Activated CD8-positive, alpha-beta memory T cell treated with anti-CD3 and anti-CD28 coated beads, Interleukin-2, amount 50 U/mL, for 24 hours (primary cell): ENCODE measurements around the gene CDK5.
"Not testable (repeated sequence)": the region's sequence is repeated elsewhere in the genome, so short reads cannot be mapped to it uniquely, and the experiment has no call there.

ENCODE experiments used
- DNase-seq: peaks from one replicate; pipeline ENCODE4 v3.0.0-alpha.2; 2020; ENCODE audit errors: extremely low read depth

CDK5 gene

DNA sequence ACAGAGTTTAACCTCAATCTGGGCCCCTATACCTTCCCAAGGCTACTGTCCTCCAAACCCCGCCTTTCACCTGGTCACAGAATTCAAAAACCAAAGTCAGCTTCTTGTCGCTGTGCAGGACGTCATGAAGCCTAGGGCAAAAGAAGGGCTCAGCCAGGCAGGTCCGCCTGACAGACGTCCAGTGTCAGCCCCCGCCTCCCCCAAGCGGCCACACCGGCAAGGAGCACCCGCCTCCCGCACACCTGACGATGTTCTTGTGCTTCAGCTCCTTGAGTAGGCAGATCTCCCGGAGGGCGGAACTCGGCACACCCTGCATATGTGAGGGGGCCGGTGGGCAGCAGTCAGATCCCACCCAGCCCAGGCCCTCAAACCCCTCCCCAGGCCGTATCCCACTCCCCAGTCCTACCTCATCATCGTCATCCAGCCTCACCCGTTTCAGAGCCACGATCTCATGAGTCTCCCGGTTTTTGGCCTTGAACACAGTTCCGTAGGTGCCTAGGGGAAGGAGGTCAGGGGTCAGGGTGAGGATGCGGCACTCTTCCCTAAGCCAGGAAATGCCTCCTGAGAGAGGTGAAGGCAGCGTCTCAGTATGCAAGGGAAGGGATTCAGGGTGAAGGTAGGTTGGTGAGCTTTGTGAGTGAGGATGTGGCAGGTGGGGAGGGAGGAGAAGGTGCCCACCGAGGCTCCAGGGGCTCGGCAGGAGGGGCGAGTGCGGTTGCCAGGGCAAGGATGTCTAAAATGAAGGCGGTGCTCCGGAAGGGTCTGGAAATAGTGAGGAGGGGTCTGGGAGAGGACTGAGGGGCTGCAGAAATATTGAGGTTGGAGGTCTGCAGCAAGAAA, 811 bp downstream of the CDK5 start:
- no peak for DNase-seq

DNA sequence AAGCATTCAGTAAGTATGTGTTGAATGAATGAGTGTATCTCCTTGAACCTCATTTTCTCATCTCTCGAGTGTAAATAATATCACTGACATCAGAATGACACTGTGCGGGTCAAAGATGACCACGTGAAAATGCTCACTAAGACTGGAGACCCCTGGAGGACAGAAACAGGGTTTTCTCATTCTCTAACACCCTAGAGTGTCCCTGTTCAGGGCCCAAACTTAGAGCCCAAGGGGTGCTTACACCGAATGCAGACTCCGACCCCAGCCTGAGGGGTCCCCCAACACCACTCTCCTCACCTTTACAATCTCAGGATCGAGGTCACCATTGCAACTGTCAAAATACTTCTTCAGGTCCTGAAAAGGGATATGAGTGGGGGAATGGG, 1.4 kb downstream of the CDK5 start:
- no peak for DNase-seq

DNA sequence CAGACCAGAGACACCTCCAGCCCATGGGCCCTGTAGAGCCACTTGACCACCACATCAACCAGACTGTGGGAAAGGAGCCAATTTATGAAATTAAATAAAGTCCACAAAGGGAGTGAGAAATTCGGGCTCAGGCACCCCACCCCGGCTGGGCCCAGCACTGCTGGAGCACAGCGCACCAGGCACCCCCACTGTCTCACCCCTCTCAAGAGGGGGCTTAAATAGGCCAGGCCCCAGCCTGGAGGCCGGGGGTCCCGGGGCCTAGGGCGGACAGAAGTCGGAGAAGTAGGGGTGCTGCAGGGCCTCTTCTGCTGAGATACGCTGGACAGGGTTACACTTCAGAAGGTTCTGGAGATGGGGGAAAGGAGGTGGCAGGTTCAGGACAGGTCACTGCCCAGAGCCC, 3.9 kb downstream of the CDK5 start:
- DNase-seq: no peak

DNA sequence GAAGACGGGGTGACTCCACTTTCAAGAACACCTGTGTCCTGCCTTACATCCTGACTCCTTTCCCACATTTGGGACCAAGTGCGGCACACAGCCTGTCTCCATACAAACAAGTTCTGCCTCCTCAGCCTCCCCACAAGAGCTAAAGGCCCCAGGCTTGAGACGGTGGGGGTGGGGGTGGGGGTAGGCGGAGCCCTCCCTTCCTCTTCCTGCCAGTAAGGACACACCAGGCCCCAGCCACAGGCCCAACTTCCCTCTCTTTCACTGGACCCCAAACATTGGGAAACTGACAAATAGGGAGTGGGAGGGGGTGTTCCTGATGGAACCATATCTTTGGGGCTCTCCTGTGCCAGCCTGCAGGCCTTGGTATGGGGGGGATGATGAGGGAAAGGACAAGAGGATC, 4.6 kb downstream of the CDK5 start:
- DNase-seq: no peak

DNA sequence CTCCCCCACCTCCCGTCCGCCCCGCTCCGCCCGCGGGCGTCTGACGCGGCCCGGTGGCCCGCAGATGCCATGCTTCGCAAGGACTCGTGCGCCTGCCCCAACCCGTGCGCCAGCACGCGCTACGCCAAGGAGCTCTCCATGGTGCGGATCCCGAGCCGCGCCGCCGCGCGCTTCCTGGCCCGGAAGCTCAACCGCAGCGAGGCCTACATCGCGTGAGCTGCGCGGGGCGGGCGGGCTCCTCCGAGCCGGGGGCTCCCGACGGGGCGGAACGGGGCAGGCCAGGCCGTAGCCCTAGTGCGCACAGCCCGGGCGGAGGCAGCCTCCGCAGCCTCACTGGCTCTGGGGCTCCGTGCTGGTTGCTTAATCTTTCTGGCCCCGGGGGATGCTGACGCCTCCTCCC, 6.6 kb downstream of the CDK5 start:
- DNase-seq: no peak

- DNase-seq: no peak
These were observed 8.7 kb downstream of the CDK5 start for GRCh38 chr7:151048911-151049463.

DNA sequence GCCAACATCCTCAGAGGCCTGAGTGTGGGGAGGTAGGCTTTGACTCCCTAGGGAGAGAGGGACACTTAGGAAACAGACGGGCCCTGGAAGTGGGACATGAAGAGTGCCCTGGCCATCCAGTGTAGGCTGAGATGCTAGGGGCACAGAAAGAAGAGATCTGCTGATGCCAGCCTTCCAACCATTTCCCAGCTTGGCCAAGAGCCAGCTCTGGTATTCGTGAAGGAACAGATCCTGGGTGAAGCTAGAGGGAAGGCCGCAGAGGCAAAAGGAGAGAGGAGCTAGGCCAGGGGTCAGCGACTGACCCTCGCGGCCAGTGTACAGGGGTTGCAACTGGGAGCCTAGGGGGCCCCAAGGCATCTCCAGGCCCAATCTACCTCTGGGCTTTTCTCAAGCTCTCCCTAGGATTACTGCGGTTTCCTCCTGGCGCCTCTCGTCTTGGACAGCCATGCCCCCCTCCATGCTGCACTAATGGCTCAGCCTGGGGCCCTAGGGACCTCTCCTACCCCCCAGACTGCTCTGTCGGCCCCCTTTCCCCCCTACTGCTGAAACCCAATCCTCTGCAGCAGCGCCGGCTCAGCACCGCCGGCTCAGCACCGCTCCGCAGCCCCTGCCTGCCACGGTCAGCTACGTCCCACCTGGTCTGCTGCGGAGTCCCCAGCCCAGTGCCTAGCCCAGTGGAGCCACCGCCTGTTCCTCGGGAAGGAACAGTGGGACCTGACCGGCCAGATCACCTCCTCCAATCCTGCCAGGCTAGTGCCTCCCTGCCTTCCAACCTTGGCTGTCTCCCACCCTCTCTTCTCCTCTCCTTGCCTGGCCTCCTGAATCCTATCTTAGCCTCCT, 9.5 kb downstream of the CDK5 start, which contains the start of gene ASIC3:
Gene ASIC3 (plus strand): TSS at position 556 of the 840 bp plus-strand sequence. CDS start 355 bp downstream, outside the sequence.
- no peak for DNase-seq

- no peak for DNase-seq
These were observed 10.8 kb downstream of the CDK5 start for GRCh38 chr7:151046603-151047573.

- no peak for DNase-seq
These were observed 11.7 kb downstream of the CDK5 start for GRCh38 chr7:151045967-151046366.

DNA sequence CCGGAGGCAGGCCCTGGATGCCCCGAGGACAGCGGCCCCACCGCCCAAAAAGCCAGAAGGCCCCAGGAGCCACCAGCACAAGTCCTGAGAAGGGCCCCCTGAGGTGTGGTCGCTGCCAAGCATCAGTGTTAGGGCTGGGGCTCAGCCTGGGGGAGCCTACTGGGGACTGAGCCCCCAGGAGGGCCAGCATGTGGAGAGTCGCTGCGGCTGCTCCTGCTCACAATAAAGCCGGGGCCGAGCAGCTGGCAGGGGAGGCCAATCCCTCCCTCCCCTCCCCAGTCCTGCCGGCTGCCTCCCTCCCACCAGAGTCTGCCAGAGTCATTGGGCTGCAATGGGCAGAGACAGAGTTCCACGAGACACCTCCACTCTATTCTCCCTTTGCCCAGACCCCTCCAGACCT, 12.4 kb downstream of the CDK5 start:
- no peak for DNase-seq

DNA sequence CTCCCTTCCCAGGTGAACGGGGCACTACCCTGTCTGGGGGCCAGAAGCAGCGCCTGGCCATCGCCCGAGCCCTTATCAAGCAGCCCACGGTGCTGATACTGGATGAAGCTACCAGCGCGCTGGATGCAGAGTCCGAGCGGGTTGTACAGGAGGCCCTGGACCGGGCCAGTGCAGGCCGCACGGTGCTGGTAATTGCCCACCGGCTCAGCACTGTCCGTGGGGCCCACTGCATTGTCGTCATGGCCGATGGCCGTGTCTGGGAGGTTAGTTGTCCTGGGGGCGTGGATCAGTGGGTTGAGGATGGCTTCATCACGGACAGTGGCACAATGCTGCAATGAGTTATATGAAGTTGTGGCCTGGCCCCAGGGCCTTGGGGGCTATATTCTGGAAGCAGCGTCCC, 13.7 kb downstream of the CDK5 start:
- DNase-seq: no peak

DNA sequence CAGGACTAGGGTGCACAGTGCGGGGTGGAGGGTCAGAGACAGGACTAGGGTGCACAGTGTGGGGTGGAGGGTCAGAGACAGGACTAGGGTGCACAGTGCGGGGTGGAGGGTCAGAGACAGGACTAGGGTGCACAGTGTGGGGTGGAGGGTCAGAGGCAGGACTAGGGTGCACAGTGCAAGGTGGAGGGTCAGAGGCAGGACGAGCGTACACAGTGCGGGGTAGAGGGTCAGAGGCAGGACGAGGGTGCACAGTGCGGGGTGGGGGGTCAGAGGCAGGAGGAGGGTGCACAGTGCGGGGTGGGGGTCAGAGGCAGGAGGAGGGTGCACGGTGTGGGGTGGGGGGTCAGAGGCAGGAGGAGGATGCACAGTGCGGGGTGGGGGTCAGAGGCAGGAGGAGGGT, 14.2 kb downstream of the CDK5 start:
- DNase-seq: not testable (repeated sequence)

GRCh38 chr7:151040616-151041375, 16.9 kb downstream of the CDK5 start:
- DNase-seq: no peak

GRCh38 chr7:151039850-151040548, 17.7 kb downstream of the CDK5 start:
- DNase-seq: no peak

- DNase-seq: no peak
These were observed 18.5 kb downstream of the CDK5 start for GRCh38 chr7:151038951-151039849.

DNA sequence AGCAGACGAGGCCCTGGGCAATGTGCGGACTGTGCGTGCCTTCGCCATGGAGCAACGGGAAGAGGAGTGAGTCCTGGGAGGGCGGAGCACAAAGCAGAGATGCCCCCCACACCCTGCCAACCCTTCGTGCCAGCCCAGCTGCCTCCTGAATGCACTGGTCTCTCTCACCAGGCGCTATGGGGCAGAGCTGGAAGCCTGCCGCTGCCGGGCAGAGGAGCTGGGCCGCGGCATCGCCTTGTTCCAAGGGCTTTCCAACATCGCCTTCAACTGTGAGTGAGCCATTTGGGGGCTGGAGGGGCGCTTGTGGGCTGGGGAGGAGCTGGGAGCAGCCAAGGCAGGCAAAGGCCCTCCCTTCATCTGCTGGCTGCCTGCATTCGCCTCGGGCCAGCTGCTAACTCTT, 21.8 kb downstream of the CDK5 start:
- DNase-seq: no peak

DNA sequence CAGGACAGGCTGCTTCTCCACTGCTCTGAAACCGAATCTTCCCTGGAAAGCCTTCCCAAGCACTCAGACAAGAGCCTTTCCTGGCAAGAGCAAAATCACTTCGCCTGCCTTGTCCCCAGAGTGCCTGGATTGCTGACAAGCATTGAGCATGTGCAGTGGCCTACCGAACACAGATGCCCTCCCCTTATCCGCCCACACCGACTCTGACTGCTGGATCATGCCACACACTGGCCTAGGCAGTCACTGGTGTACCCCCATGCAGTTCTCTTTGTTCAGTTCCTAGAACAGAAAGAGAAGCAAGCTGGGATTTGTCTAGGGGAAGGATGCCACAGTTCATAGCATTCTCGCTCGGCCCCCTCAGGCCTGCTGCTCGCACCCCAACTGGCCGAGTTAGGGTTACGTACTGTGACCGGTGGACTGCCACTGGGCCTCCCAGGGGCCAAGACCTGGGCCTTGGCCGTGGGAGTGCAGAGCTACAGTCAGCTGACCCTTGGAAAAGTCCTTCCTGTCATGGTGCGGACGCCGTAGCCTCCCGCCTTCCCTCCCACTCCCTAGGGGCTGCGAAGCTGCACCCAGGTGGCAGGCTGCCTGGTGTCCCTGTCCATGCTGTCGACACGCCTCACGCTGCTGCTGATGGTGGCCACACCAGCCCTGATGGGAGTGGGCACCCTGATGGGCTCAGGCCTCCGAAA, 22.5 kb downstream of the CDK5 start:
- DNase-seq: no peak

DNA sequence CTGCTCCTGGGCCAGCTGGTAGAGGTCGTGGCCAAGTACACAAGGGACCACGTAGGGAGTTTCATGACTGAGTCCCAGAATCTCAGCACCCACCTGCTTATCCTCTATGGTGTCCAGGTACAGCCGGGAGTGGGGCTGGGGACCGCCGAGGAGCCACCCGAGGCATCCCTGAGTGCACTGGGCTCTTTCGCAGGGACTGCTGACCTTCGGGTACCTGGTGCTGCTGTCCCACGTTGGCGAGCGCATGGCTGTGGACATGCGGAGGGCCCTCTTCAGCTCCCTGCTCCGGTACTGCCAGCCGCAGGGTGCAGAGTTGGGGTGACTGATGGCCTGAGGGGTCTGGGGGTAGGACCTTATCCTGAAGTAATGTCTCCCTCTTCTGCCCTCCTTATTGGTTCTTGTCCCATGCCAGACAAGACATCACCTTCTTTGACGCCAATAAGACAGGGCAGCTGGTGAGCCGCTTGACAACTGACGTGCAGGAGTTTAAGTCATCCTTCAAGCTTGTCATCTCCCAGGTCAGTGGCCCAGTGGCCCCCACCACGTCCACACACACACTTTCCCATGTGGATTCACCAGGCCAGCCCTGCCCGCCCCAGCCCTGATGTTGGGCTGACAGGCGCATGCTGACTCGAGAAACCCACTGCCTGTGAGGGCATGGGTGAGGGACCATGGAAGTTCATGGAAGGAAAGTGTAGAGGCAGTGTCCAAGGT, 23.2 kb downstream of the CDK5 start:
- no peak for DNase-seq
